Aorta (tissue), 5 donors: ENCODE data around the gene LLPH. TPM values are rescaled to one million over a fixed set of nuclear protein-coding genes. Genes with fewer than 3 reads are reported as not detected.

ENCODE experiments used
- ATAC-seq: fragments of 200-7000 bp; cut with Tn5 transposase; one replicate; pipeline ENCODE4 v1.9.1; 2022; ENCODE audit warnings: moderate library complexity; ENCODE audit not compliant: low FRiP score
- DNase-seq, 2 donors: peaks; one replicate each; pipeline ENCODE4 v3.0.0-alpha.2; 2020
- H3K27ac ChIP-seq, 2 donors: one replicate each; pipeline ENCODE4 v1.5.1; 2013; ENCODE audit warnings: low read length in 2 of 2, mild to moderate bottlenecking in 2 of 2, moderate library complexity in 2 of 2, control low read depth in 1 of 2, inconsistent platforms in 1 of 2, low read depth in 1 of 2
- H3K27me3 ChIP-seq, 2 donors: one replicate each; pipeline ENCODE4 v1.6.1; 2013; ENCODE audit warnings: control low read depth in 1 of 2, low read length in 1 of 2, mild to moderate bottlenecking in 1 of 2, moderate library complexity in 1 of 2; ENCODE audit not compliant: insufficient read depth in 2 of 2, control insufficient read depth in 1 of 2
- H3K36me3 ChIP-seq, 2 donors: one replicate each; pipeline ENCODE4 v1.6.1; 2013; ENCODE audit warnings: control low read depth in 1 of 2, low read length in 1 of 2, mild to moderate bottlenecking in 1 of 2; ENCODE audit not compliant: insufficient read depth in 2 of 2, control insufficient read depth in 1 of 2
- H3K4me1 ChIP-seq, 2 donors: one replicate each; pipeline ENCODE4 v1.6.1; 2013; ENCODE audit warnings: low read length in 2 of 2, control low read depth in 1 of 2, mild to moderate bottlenecking in 1 of 2, moderate library complexity in 1 of 2; ENCODE audit not compliant: insufficient read depth in 2 of 2, control insufficient read depth in 1 of 2
- H3K4me3 ChIP-seq, 2 donors: one replicate each; pipeline ENCODE4 v1.5.1; 2013; ENCODE audit warnings: low read length in 2 of 2, control low read depth in 1 of 2, mild to moderate bottlenecking in 1 of 2
- H3K9me3 ChIP-seq: one replicate; pipeline ENCODE4 v1.6.1; 2013; ENCODE audit warnings: mild to moderate bottlenecking, low read length; ENCODE audit not compliant: control insufficient read depth
- WGBS, 2 donors: extraction: QIAGEN DNeasy Blood & Tissue Kit; methylation state at CpG; one replicate each; pipeline ENCODE4 v1.1.7; 2013; 5-methylcytosine and 5-hydroxymethylcytosine counted together
- intact Hi-C, 2 donors: fragments of 100-400 bp; cut with DNase I; formaldehyde crosslinking; loops; one replicate each; pipeline versions ENCODE4 v1.14.2 to v1.15.0; 2022
- polyA plus RNA-seq, 2 donors: library from polyadenylated mRNA; stranded (reverse); fragments of 200-250 nt; gene quantifications; one replicate each; pipeline ENCODE4 v1.2.3, GENCODE V29; 2013
- total RNA-seq, 2 donors: library from RNA; stranded (reverse); fragmentation: NEBNext Ultra II Directional; extraction: Animal tissue kit (Norgen Biotek cat#: 25700); gene quantifications; one replicate each; pipeline ENCODE4 v1.2.1, GENCODE V29; 2021
- donor health status: healthy with polysubstance abuse.
- donor health status: Bipolar disorder and iron deficiency.
- donor health status: DM: no; HTN: no; CAD: no.
- donor health status: DM: no; HTN: no; CAD: no.
- donor health status: DM: yes; HTN: yes; CAD: no.

LLPH gene
- total and polyA plus RNA-seq, 4 donors = 16.1 to 26.5 (median 18.5) TPM

GRCh38 chr12:66074561-66074960, 56.0 kb downstream of the LLPH start:
- ATAC-seq (no peak), DNase-seq (no peak)
- Histone ChIP-seq H3K27me3 (no peaks in the 10 kb centered on the region), H3K4me1 (no peaks in the 10 kb centered on the region), H3K27ac (no peak overlapping the region), H3K9me3 (no peaks in the 10 kb centered on the region), H3K36me3 (no peaks in the 10 kb centered on the region), H3K4me3 (no peak overlapping the region)
- intact Hi-C loops = no loop called here
- WGBS, 2 donors = 56 to 63% methylated on average over 2 of the region's 2 CpGs

- no peaks in the 10 kb centered on the region for H3K4me1 ChIP-seq
- H3K27ac ChIP-seq = no peak overlapping the region
- WGBS, 2 donors = 89 to 91% methylated on average over 7 of the region's 7 CpGs
- H3K9me3 ChIP-seq = no peaks in the 10 kb centered on the region
- H3K4me3 ChIP-seq = no peak overlapping the region
- intact Hi-C loops = no loop called here
- ATAC-seq (no peak), DNase-seq (no peak)
- H3K27me3 ChIP-seq = no peaks in the 10 kb centered on the region
- H3K36me3 ChIP-seq = no peaks in the 10 kb centered on the region
These were observed 58.0 kb downstream of the LLPH start for GRCh38 chr12:66072566-66072965.

- WGBS, 2 donors = 91 to 93% methylated on average over 2 of the region's 2 CpGs
- H3K27me3 ChIP-seq = no peaks in the 10 kb centered on the region
- DNase-seq = no peak
- no peaks in the 10 kb centered on the region for H3K9me3 ChIP-seq
- H3K4me1 ChIP-seq = no peaks in the 10 kb centered on the region
- H3K4me3 ChIP-seq = no peak overlapping the region
- ATAC-seq = no peak
- no peak overlapping the region for H3K27ac ChIP-seq
- H3K36me3 ChIP-seq = no peaks in the 10 kb centered on the region
- intact Hi-C loops = no loop called here
These were observed 58.4 kb downstream of the LLPH start for GRCh38 chr12:66072135-66072534.

- Histone ChIP-seq H3K9me3 (no peaks in the 10 kb centered on the region), H3K27me3 (peaks cover 0 to 2% of the 10 kb centered on the region in 2 donors), H3K4me1 (no peaks in the 10 kb centered on the region), H3K36me3 (no peaks in the 10 kb centered on the region), H3K27ac (no peak overlapping the region), H3K4me3 (no peak overlapping the region)
- ATAC-seq (no peak), DNase-seq (no peak)
- 83 to 91% methylated on average over 1 of the region's 1 CpG for WGBS, 2 donors
- intact Hi-C loops = no loop called here
These were observed 59.0 kb downstream of the LLPH start for GRCh38 chr12:66071549-66071948.

- Histone ChIP-seq H3K4me3 (no peak overlapping the region), H3K27me3 (peaks cover 0 to 3% of the 10 kb centered on the region in 2 donors), H3K9me3 (no peaks in the 10 kb centered on the region), H3K27ac (no peak overlapping the region), H3K4me1 (peaks cover 0 to 2% of the 10 kb centered on the region in 2 donors), H3K36me3 (no peaks in the 10 kb centered on the region)
- ATAC-seq (no peak), DNase-seq (no peak)
- 71 to 75% methylated on average over 9 of the region's 9 CpGs for WGBS, 2 donors
- intact Hi-C loops = no loop called here
These were observed 60.0 kb downstream of the LLPH start for GRCh38 chr12:66070378-66071120.

GRCh38 chr12:66066929-66067523, 63.5 kb downstream of the LLPH start:
- 90% methylated on average over 3 of the region's 3 CpGs for WGBS, 2 donors
- no peak for ATAC-seq
- Histone ChIP-seq H3K36me3 (no peaks in the 10 kb centered on the region), H3K4me1 (peaks cover 0 to 2% of the 10 kb centered on the region in 2 donors), H3K4me3 (no peak overlapping the region), H3K9me3 (no peaks in the 10 kb centered on the region), H3K27ac (no peak overlapping the region), H3K27me3 (peaks cover 0 to 3% of the 10 kb centered on the region in 2 donors)
- intact Hi-C loops = no loop called here
- DNase-seq = no peak

Other genes starting within 250 kb of the LLPH start
- 100 to 1,000 TPM; 100 to 112 TPM for gene TMBIM4, start 39.2 kb upstream of the LLPH start, total RNA-seq
- 100 to 1,000 TPM; 107 to 161 TPM for gene TMBIM4, start 39.2 kb upstream of the LLPH start, polyA plus RNA-seq
- gene IRAK3, start 58.5 kb upstream of the LLPH start, total RNA-seq = 10 to 100 TPM; 29.7 to 32.2 TPM
- gene IRAK3, start 58.5 kb upstream of the LLPH start, polyA plus RNA-seq = 1 to 10 TPM; 5.0 to 7.6 TPM
- 1 to 10 TPM; 2.5 to 9.9 TPM for gene HELB, start 171.7 kb upstream of the LLPH start, total RNA-seq
- gene HELB, start 171.7 kb upstream of the LLPH start, polyA plus RNA-seq = under 1 TPM; 0.13 to 0.67 TPM